IMR-90 (cell line): ENCODE data around the gene PROCA1.

Source experiments
- BHLHE40 ChIP-seq: fragments of 150-350 bp; IDR thresholded peaks from 2 replicates; pipeline ENCODE4 v1.6.1; 2016; ENCODE audit warnings: mild to moderate bottlenecking, low read depth, low read length
- CHD1 ChIP-seq: IDR thresholded peaks from 2 replicates; pipeline ENCODE4 v1.6.1; 2012; ENCODE audit warnings: low read depth, low read length, improper control_type of control experiment
- CTCF ChIP-seq: conservative IDR thresholded peaks from 2 replicates; pipeline ENCODE4 v1.5.1; 2012; ENCODE audit warnings: mild to moderate bottlenecking, low read depth, low read length, improper control_type of control experiment
- MAFK ChIP-seq: IDR thresholded peaks from 2 replicates; pipeline ENCODE4 v1.6.1; 2012; ENCODE audit warnings: low read depth, low read length, improper control_type of control experiment
- MXI1 ChIP-seq: IDR thresholded peaks from 2 replicates; pipeline ENCODE4 v1.6.1; 2012; ENCODE audit warnings: low read depth, mild to moderate bottlenecking, low read length, moderate library complexity, borderline replicate concordance
- POLR2A ChIP-seq: IDR thresholded peaks from 2 replicates; pipeline ENCODE4 v1.6.1; 2012; ENCODE audit warnings: mild to moderate bottlenecking, low read depth, low read length
- RAD21 ChIP-seq: IDR thresholded peaks from 2 replicates; pipeline ENCODE4 v1.6.1; 2012; ENCODE audit warnings: low read length, improper control_type of control experiment
- RCOR1 ChIP-seq: IDR thresholded peaks from 2 replicates; pipeline ENCODE4 v1.6.1; 2012; ENCODE audit warnings: mild to moderate bottlenecking, low read length, improper control_type of control experiment; ENCODE audit not compliant: insufficient replicate concordance
- RFX5 ChIP-seq: IDR thresholded peaks from 2 replicates; pipeline ENCODE4 v1.8.0; 2012; ENCODE audit warnings: low read depth, mild to moderate bottlenecking, low read length, moderate library complexity
- TF ChIP-seq, protein P1 (sequence below): fragments of 150-350 bp; IDR thresholded peaks from 2 replicates; pipeline ENCODE4 v1.6.1; 2017; ENCODE audit warnings: mild to moderate bottlenecking, antibody characterized with exemption, low read length, low read depth

- no peak for TF ChIP-seq CTCF
- no peak for TF ChIP-seq POLR2A
- TF ChIP-seq RAD21 = no peak
- TF ChIP-seq RFX5 = no peak
- no peak for TF ChIP-seq CHD1
- no peak for TF ChIP-seq MAFK
- no peak for TF ChIP-seq MXI1
- TF ChIP-seq, protein P1, sequence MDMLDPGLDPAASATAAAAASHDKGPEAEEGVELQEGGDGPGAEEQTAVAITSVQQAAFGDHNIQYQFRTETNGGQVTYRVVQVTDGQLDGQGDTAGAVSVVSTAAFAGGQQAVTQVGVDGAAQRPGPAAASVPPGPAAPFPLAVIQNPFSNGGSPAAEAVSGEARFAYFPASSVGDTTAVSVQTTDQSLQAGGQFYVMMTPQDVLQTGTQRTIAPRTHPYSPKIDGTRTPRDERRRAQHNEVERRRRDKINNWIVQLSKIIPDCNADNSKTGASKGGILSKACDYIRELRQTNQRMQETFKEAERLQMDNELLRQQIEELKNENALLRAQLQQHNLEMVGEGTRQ = no peak
- no peak for TF ChIP-seq RCOR1
- TF ChIP-seq BHLHE40 = no peak
Measured at GRCh38 chr17:28716740-28717577, 5.3 kb upstream of the PROCA1 start.
